ENCODE measurements around the gene INTU. TPM values are rescaled to one million over a fixed set of nuclear protein-coding genes. Genes with fewer than 3 reads are reported as not detected.
A peak's percentile ranks its signal among the peaks of the same experiment; 100 is the strongest.

The INTU gene
- polyA plus RNA-seq, 1 experiment, result 11.1 TPM

- Histone ChIP-seq H3K9me3 (ENCODE audit: control insufficient read depth, insufficient read depth, low read length) (peaks cover 3% of the 10 kb centered on the region; the same call in 1 of the 2 replicates), H3K27me3 (ENCODE audit: control insufficient read depth, insufficient read depth, low read length) (no peaks in the 10 kb centered on the region), H3K27ac (ENCODE audit: low read depth, low read length) (no peak overlapping the region), H3K4me3 (ENCODE audit: low read depth, low read length) (peak overlapping the region; percentile 11; the same call in 1 of the 2 replicates)
- CTCF ChIA-PET, result interaction anchor here (0.5 to 5.5 kb wide), 38 partner anchors 9 to 316 kb away, joined by 3 to 201 read pairs (median 5); partner anchors contain the start of genes ABHD18, INTU and MFSD8
- TF ChIP-seq, protein P1, sequence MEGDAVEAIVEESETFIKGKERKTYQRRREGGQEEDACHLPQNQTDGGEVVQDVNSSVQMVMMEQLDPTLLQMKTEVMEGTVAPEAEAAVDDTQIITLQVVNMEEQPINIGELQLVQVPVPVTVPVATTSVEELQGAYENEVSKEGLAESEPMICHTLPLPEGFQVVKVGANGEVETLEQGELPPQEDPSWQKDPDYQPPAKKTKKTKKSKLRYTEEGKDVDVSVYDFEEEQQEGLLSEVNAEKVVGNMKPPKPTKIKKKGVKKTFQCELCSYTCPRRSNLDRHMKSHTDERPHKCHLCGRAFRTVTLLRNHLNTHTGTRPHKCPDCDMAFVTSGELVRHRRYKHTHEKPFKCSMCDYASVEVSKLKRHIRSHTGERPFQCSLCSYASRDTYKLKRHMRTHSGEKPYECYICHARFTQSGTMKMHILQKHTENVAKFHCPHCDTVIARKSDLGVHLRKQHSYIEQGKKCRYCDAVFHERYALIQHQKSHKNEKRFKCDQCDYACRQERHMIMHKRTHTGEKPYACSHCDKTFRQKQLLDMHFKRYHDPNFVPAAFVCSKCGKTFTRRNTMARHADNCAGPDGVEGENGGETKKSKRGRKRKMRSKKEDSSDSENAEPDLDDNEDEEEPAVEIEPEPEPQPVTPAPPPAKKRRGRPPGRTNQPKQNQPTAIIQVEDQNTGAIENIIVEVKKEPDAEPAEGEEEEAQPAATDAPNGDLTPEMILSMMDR (IDR thresholded peaks at IDR 0.05; ENCODE audit: low read depth, low read length), result peak; percentile 63
- POLR2A ChIA-PET, result interaction anchor here (1.3 kb wide), 1 partner anchor 100 kb away, joined by 3 read pairs; the partner anchor contains the start of gene INTU
- DNase-seq (ENCODE audit: low read depth, low spot score), result peak; percentile 15
Observed at GRCh38 chr4:127732623-127733328, 100.0 kb downstream of the INTU start.

- ChIA-PET CTCF (interaction anchor here (0.6 to 5.5 kb wide), 2 partner anchors 129 to 1548 kb away, joined by 5 to 201 read pairs; no protein-coding TSS in a partner anchor), POLR2A (no interaction called here)
- H3K27ac ChIP-seq (ENCODE audit: low read depth, low read length), result no peak overlapping the region
- H3K9me3 ChIP-seq (ENCODE audit: control insufficient read depth, insufficient read depth, low read length), result peaks cover 3% of the 10 kb centered on the region; the same call in 1 of the 2 replicates
- no peak overlapping the region for H3K4me3 ChIP-seq (ENCODE audit: low read depth, low read length)
- TF ChIP-seq, protein P1 (IDR thresholded peaks at IDR 0.05; ENCODE audit: low read depth, low read length), result no peak
- no peaks in the 10 kb centered on the region for H3K27me3 ChIP-seq (ENCODE audit: control insufficient read depth, insufficient read depth, low read length)
- DNase-seq (ENCODE audit: low read depth, low spot score), result no peak
Observed at GRCh38 chr4:127734976-127735375, 102.2 kb downstream of the INTU start.

DNA sequence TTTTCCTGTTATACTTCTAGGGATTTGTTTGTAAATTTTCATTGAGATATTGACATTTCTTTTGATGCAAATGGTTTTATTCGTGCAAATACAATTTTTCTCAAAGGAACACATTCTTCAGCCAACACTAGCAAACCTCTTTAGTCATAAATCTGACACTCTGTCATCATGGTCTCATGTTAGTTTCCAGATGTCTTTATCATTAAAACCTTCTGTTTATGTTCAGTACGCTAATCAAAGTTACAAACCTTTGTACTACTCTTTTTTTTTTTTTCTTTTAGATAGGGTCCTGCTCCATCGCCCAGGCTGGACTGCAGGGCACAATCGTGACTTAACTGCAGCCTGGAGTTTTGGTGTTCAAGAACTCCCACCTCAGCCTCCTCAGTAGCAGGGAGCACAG, 104.5 kb downstream of the INTU start:
- DNase-seq (ENCODE audit: low read depth, low spot score), result no peak
- TF ChIP-seq, protein P1 (IDR thresholded peaks at IDR 0.05; ENCODE audit: low read depth, low read length), result no peak
- Histone ChIP-seq H3K27ac (ENCODE audit: low read depth, low read length) (no peak overlapping the region), H3K9me3 (ENCODE audit: control insufficient read depth, insufficient read depth, low read length) (peaks cover 3% of the 10 kb centered on the region; the same call in 1 of the 2 replicates), H3K4me3 (ENCODE audit: low read depth, low read length) (no peak overlapping the region), H3K27me3 (ENCODE audit: control insufficient read depth, insufficient read depth, low read length) (no peaks in the 10 kb centered on the region)
- CTCF ChIA-PET, result no interaction called here
- POLR2A ChIA-PET, result no interaction called here

GRCh38 chr4:127741247-127741646, 108.5 kb downstream of the INTU start:
- no peak for DNase-seq (ENCODE audit: low read depth, low spot score)
- Histone ChIP-seq H3K27ac (ENCODE audit: low read depth, low read length) (no peak overlapping the region), H3K27me3 (ENCODE audit: control insufficient read depth, insufficient read depth, low read length) (no peaks in the 10 kb centered on the region), H3K4me3 (ENCODE audit: low read depth, low read length) (no peak overlapping the region), H3K9me3 (ENCODE audit: control insufficient read depth, insufficient read depth, low read length) (peaks cover 3% of the 10 kb centered on the region; the same call in 1 of the 2 replicates)
- ChIA-PET CTCF (no interaction called here), POLR2A (no interaction called here)
- TF ChIP-seq, protein P1 (IDR thresholded peaks at IDR 0.05; ENCODE audit: low read depth, low read length), result no peak

DNA sequence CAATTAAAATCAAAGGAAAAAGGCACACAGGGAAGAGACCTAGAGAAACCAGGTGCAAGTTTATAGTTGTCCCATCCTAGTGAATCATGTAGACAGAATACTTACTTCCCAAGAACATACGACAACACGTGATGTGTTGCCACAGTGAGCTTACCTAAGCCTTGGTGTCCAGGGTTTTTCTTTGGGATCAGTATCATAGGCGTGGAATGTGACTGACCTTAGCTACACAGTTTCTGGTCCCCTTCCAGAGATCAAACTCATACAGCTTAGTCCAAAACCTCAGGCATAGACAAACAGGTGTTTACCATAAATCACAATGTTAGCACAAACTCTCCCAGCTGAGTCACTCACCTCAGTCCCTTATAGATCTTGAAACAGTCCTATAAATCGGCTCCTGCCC, 115.1 kb downstream of the INTU start:
- no peak for DNase-seq (ENCODE audit: low read depth, low spot score)
- Histone ChIP-seq H3K27ac (ENCODE audit: low read depth, low read length) (no peak overlapping the region), H3K27me3 (ENCODE audit: control insufficient read depth, insufficient read depth, low read length) (no peaks in the 10 kb centered on the region), H3K9me3 (ENCODE audit: control insufficient read depth, insufficient read depth, low read length) (peaks cover 12% of the 10 kb centered on the region), H3K4me3 (ENCODE audit: low read depth, low read length) (no peak overlapping the region)
- TF ChIP-seq, protein P1 (IDR thresholded peaks at IDR 0.05; ENCODE audit: low read depth, low read length), result no peak
- ChIA-PET CTCF (no interaction called here), POLR2A (no interaction called here)
